Caco-2 (cell line): ENCODE results near the gene PNLIPRP1. TPM values are rescaled to one million over a fixed set of nuclear protein-coding genes. Genes with fewer than 3 reads are reported as not detected.

Experiments
- BruUV-seq: library from RNA; stranded (reverse); fragments of 400-500 nt; replicated peaks from 2 replicates; lab custom pipeline; 2021; lab: Mats Ljungman, UMichigan
- CTCF ChIA-PET: fragments of 300-600 bp; sonication (Branson Sonifier 250); formaldehyde crosslinking; loops from one replicate; lab custom pipeline; 2022; ENCODE audit warnings: antibody characterized with exemption; lab: Charles Lee
- POLR2A ChIA-PET: fragments of 300-600 bp; sonication (Branson Sonifier 250); formaldehyde crosslinking; loops from one replicate; lab custom pipeline; 2022; ENCODE audit warnings: antibody characterized with exemption; lab: Charles Lee
- DNase-seq, 2 experiments: peaks; one replicate each; pipeline versions ENCODE4 v3.0.0 to v3.0.0-alpha.2; 2020 to 2022
- H3K27me3 ChIP-seq: replicated peaks from 2 replicates; pipeline ENCODE4 v1.6.0; 2011; ENCODE audit warnings: low read length; ENCODE audit not compliant: control insufficient read depth, insufficient read depth
- H3K36me3 ChIP-seq: 2 replicates; pipeline ENCODE4 v1.5.1; 2011; ENCODE audit warnings: low read length; ENCODE audit not compliant: control insufficient read depth, insufficient read depth
- H3K4me1 ChIP-seq: fragments of 250-450 bp; sonication (Bioruptor Pico); 2 replicates; pipeline ENCODE4 v1.5.1; 2020; ENCODE audit warnings: mild to moderate bottlenecking
- H3K4me3 ChIP-seq: 2 replicates; pipeline ENCODE4 v1.5.1; 2011; ENCODE audit warnings: low read depth, mild to moderate bottlenecking, control low read depth, low read length
- H3K9me3 ChIP-seq: fragments of 250-450 bp; sonication (Bioruptor Pico); 2 replicates; pipeline ENCODE4 v1.5.1; 2020; ENCODE audit warnings: mild to moderate bottlenecking, moderate library complexity
- H3K27ac Mint-ChIP-seq: one replicate; pipeline ENCODE4 v1.8.0; 2022; ENCODE audit warnings: mixed read lengths; ENCODE audit not compliant: unreplicated experiment
- H3K27me3 Mint-ChIP-seq: one replicate; pipeline ENCODE4 v1.8.0; 2022; ENCODE audit warnings: mixed read lengths; ENCODE audit not compliant: insufficient read depth, unreplicated experiment
- H3K36me3 Mint-ChIP-seq: one replicate; pipeline ENCODE4 v1.8.0; 2022; ENCODE audit warnings: mild to moderate bottlenecking, mixed read lengths; ENCODE audit not compliant: insufficient read depth, unreplicated experiment
- H3K4me1 Mint-ChIP-seq: one replicate; pipeline ENCODE4 v1.8.0; 2022; ENCODE audit warnings: low read depth, mixed read lengths; ENCODE audit not compliant: unreplicated experiment
- H3K4me3 Mint-ChIP-seq: one replicate; pipeline ENCODE4 v1.8.0; 2022; ENCODE audit warnings: mild to moderate bottlenecking, moderate library complexity, mixed read lengths; ENCODE audit not compliant: unreplicated experiment
- H3K9me3 Mint-ChIP-seq: one replicate; pipeline ENCODE4 v1.8.0; 2022; ENCODE audit warnings: mixed read lengths; ENCODE audit not compliant: unreplicated experiment
- intact Hi-C: fragments of 100-400 bp; cut with micrococcal nuclease; formaldehyde crosslinking; loops from one replicate; pipeline ENCODE4 v1.10.0; 2022; ENCODE audit not compliant: unreplicated experiment
- total RNA-seq: library from RNA; stranded (reverse); gene quantifications from 2 replicates; pipeline ENCODE4 v1.2.3, GENCODE V29; 2022
- TF ChIP-seq, protein P1 (sequence below), 2 experiments: fragments of 200-600 bp in 1 of 2; IDR thresholded peaks; 1 replicate in 1 of 2; 2 replicates in 1 of 2; pipeline versions ENCODE4 v1.5.1 to v1.8.0; 2011 to 2022; ENCODE audit warnings: antibody characterized with exemption in 1 of 2, control low read depth in 1 of 2, inconsistent platforms in 1 of 2, low read depth in 1 of 2, low read length in 1 of 2, mild to moderate bottlenecking in 1 of 2, moderate library complexity in 1 of 2; ENCODE audit not compliant: insufficient read depth in 1 of 2, severe bottlenecking in 1 of 2, unreplicated experiment in 1 of 2

The PNLIPRP1 gene
- total RNA-seq, 1 experiment from 2014 or later: not detected

DNA sequence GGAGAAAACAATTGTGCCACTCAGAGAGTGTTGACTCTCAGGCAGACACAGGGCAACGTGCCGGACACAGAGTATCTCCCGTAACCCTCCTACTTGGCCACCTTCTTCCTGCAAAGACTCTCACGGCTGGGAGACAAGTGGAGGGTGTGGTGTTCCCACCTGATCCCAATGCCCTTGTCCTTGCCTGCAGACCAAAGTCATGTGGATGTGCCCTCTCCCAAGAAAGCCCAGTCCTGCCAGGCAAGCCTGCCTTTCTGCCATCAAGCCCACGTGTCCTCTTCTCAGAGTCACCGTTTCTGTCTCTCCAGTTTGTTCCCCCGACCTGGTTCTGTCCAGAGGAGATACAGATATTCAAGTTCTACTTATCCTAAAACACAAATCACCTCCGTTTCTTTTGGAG, 30.7 kb downstream of the PNLIPRP1 start:
- H3K27me3 ChIP-seq: no peaks in the 10 kb centered on the region

DNA sequence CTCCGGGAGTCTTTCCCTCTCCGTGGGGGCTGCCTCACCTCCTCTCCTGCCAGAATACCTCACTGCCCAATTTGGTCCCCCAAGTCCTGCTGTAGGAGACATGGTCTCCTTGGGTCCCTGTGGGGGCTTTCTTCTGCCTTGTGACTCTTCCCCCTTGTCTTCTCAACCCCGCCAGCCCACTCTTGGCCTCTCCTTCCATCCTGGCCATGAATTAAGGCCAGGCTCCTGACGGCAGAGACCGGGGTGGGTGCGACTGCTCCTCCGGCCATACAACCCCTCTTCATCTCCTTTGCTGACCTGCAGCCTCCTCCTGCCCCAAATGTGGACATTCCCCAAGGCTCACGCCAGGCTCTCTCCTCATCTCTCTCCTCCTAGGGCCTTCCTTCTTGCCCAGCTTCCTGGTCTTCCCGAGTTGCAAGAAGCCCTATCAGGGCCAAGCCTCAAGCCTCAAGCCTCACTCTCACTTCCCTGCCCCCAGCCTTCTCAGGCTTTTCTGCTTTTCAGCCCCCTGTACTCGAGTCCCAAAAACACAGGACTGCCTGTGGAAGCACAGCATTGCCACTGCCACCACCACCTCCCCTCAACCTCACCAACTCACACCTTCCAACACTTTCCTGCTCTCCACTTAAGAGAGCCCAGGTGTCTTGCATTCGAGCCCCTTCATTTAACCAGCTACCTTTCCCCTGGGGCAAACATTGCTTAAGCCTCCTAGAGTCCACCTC, 31.3 kb downstream of the PNLIPRP1 start:
- POLR2A ChIA-PET: no interaction called here
- no TSS peak for BruUV-seq

More for the DNA sequence above, 30.7 kb downstream of the PNLIPRP1 start:
- TF ChIP-seq, protein P1, sequence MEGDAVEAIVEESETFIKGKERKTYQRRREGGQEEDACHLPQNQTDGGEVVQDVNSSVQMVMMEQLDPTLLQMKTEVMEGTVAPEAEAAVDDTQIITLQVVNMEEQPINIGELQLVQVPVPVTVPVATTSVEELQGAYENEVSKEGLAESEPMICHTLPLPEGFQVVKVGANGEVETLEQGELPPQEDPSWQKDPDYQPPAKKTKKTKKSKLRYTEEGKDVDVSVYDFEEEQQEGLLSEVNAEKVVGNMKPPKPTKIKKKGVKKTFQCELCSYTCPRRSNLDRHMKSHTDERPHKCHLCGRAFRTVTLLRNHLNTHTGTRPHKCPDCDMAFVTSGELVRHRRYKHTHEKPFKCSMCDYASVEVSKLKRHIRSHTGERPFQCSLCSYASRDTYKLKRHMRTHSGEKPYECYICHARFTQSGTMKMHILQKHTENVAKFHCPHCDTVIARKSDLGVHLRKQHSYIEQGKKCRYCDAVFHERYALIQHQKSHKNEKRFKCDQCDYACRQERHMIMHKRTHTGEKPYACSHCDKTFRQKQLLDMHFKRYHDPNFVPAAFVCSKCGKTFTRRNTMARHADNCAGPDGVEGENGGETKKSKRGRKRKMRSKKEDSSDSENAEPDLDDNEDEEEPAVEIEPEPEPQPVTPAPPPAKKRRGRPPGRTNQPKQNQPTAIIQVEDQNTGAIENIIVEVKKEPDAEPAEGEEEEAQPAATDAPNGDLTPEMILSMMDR (IDR thresholded peaks at IDR 0.05; ENCODE audit: insufficient read depth in 1 of 2, low read depth in 1 of 2, low read length in 1 of 2, severe bottlenecking in 1 of 2, unreplicated experiment in 1 of 2): no peak
- Mint-ChIP-seq H3K27me3 (no peaks in the 10 kb centered on the region), H3K4me3 (no peak overlapping the region), H3K4me1 (peaks cover 15% of the 10 kb centered on the region), H3K9me3 (peaks cover 12% of the 10 kb centered on the region), H3K36me3 (no peaks in the 10 kb centered on the region), H3K27ac (no peak overlapping the region)
- CTCF ChIA-PET: no interaction called here
- Histone ChIP-seq H3K4me3 (no peak overlapping the region), H3K36me3 (no peaks in the 10 kb centered on the region), H3K4me1 (peaks cover 19% of the 10 kb centered on the region), H3K9me3 (no peaks in the 10 kb centered on the region; the same call in 1 of the 2 replicates)
- no TSS peak for BruUV-seq
- intact Hi-C loops: loop anchor here (10.0 kb wide), 1 partner anchor 553 kb away; no protein-coding TSS in a partner anchor
- POLR2A ChIA-PET: no interaction called here
- DNase-seq: no peak

DNA sequence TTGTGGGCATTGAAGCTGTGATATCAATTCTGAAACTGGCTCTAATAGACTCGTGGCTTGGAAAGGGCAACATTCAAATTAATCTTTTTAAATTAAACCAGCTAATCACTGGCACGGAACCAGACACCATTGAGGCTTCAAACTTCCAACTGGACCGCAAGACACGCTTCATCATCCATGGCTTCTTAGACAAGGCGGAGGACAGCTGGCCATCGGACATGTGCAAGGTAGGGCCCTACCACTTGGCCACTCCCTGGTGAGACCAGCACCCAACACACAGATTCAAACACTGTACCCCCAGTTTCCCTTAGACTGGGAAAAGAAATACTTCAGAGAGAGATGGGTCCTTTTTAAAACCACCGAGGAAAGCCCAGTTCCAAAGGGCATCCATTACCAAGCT, 35.1 kb downstream of the PNLIPRP1 start:
- no TSS peak for BruUV-seq

More for the DNA sequence above, 31.3 kb downstream of the PNLIPRP1 start:
- no peak overlapping the region for H3K4me3 Mint-ChIP-seq
- Histone ChIP-seq H3K4me1 (peaks cover 19% of the 10 kb centered on the region), H3K27me3 (no peaks in the 10 kb centered on the region), H3K9me3 (no peaks in the 10 kb centered on the region; the same call in 1 of the 2 replicates), H3K36me3 (no peaks in the 10 kb centered on the region), H3K4me3 (no peak overlapping the region)
- TF ChIP-seq, protein P1 (IDR thresholded peaks at IDR 0.05; ENCODE audit: insufficient read depth in 1 of 2, low read depth in 1 of 2, low read length in 1 of 2, severe bottlenecking in 1 of 2, unreplicated experiment in 1 of 2): no peak
- H3K27ac Mint-ChIP-seq: no peak overlapping the region
- DNase-seq: no peak
- H3K36me3 Mint-ChIP-seq: no peaks in the 10 kb centered on the region
- peaks cover 12% of the 10 kb centered on the region for H3K9me3 Mint-ChIP-seq
- intact Hi-C loops: loop anchor here (10.0 kb wide), 1 partner anchor 553 kb away; no protein-coding TSS in a partner anchor
- CTCF ChIA-PET: no interaction called here
- H3K4me1 Mint-ChIP-seq: peaks cover 15% of the 10 kb centered on the region
- no peaks in the 10 kb centered on the region for H3K27me3 Mint-ChIP-seq

More for the DNA sequence above, 35.1 kb downstream of the PNLIPRP1 start:
- Histone ChIP-seq H3K9me3 (no peaks in the 10 kb centered on the region), H3K36me3 (no peaks in the 10 kb centered on the region), H3K4me3 (no peak overlapping the region), H3K27me3 (no peaks in the 10 kb centered on the region), H3K4me1 (peaks cover 6% of the 10 kb centered on the region)
- POLR2A ChIA-PET: no interaction called here
- peaks cover 12% of the 10 kb centered on the region for H3K9me3 Mint-ChIP-seq
- intact Hi-C loops: loop anchor here (2.0 to 10.0 kb wide), 2 partner anchors 57 to 549 kb away; no protein-coding TSS in a partner anchor
- TF ChIP-seq, protein P1 (IDR thresholded peaks at IDR 0.05; ENCODE audit: insufficient read depth in 1 of 2, low read depth in 1 of 2, low read length in 1 of 2, severe bottlenecking in 1 of 2, unreplicated experiment in 1 of 2): no peak
- peaks cover 10% of the 10 kb centered on the region for H3K4me1 Mint-ChIP-seq
- no peaks in the 10 kb centered on the region for H3K36me3 Mint-ChIP-seq
- no peak for DNase-seq
- no peaks in the 10 kb centered on the region for H3K27me3 Mint-ChIP-seq
- no peak overlapping the region for H3K27ac Mint-ChIP-seq
- H3K4me3 Mint-ChIP-seq: no peak overlapping the region
- CTCF ChIA-PET: no interaction called here
